HG02798 (cell line): ENCODE data around the gene MAD1L1.
"Not testable (repeated sequence)": the region's sequence is repeated elsewhere in the genome, so short reads cannot be mapped to it uniquely, and the experiment has no call there.

ENCODE experiments used
- ATAC-seq: cut with Tn5 transposase; IDR thresholded peaks from one replicate; pipeline ENCODE4 v1.9.1; 2021; ENCODE audit warnings: mild to moderate bottlenecking; ENCODE audit not compliant: unreplicated experiment, poor library complexity

MAD1L1 gene

GRCh38 chr7:2040893-2041270 is 191.9 kb downstream of the MAD1L1 start:
- ATAC-seq = no peak

- ATAC-seq = no peak
These were observed 192.4 kb downstream of the MAD1L1 start for GRCh38 chr7:2040201-2040892.

- no peak for ATAC-seq
These were observed 193.6 kb downstream of the MAD1L1 start for GRCh38 chr7:2038931-2039728.

GRCh38 chr7:2037808-2038522 is 194.8 kb downstream of the MAD1L1 start:
- no peak for ATAC-seq

- no peak for ATAC-seq
These were observed 195.4 kb downstream of the MAD1L1 start for GRCh38 chr7:2037301-2037807.

- no peak for ATAC-seq
These were observed 196.0 kb downstream of the MAD1L1 start for GRCh38 chr7:2036786-2037185.

- not testable (repeated sequence) for ATAC-seq
These were observed 196.5 kb downstream of the MAD1L1 start for GRCh38 chr7:2036201-2036600.

GRCh38 chr7:2034291-2035201 is 198.2 kb downstream of the MAD1L1 start:
- no peak for ATAC-seq

- ATAC-seq = no peak
These were observed 199.1 kb downstream of the MAD1L1 start for GRCh38 chr7:2033586-2034135.

- no peak for ATAC-seq
These were observed 199.8 kb downstream of the MAD1L1 start for GRCh38 chr7:2032876-2033407.

GRCh38 chr7:2032030-2032875 is 200.5 kb downstream of the MAD1L1 start:
- no peak for ATAC-seq

- no peak for ATAC-seq
These were observed 201.3 kb downstream of the MAD1L1 start for GRCh38 chr7:2031451-2031845.

- ATAC-seq = no peak
These were observed 202.0 kb downstream of the MAD1L1 start for GRCh38 chr7:2030475-2031450.

- ATAC-seq = no peak
These were observed 202.8 kb downstream of the MAD1L1 start for GRCh38 chr7:2029936-2030335.

GRCh38 chr7:2029211-2029905 is 203.4 kb downstream of the MAD1L1 start:
- no peak for ATAC-seq

GRCh38 chr7:2028733-2029132 is 204.0 kb downstream of the MAD1L1 start:
- no peak for ATAC-seq

GRCh38 chr7:2025188-2025587 is 207.6 kb downstream of the MAD1L1 start:
- no peak for ATAC-seq
